ENCODE results near the gene FCRLA.
"Not testable (repeated sequence)": the region's sequence is repeated elsewhere in the genome, so short reads cannot be mapped to it uniquely, and the experiment has no call there.

FCRLA gene

DNA sequence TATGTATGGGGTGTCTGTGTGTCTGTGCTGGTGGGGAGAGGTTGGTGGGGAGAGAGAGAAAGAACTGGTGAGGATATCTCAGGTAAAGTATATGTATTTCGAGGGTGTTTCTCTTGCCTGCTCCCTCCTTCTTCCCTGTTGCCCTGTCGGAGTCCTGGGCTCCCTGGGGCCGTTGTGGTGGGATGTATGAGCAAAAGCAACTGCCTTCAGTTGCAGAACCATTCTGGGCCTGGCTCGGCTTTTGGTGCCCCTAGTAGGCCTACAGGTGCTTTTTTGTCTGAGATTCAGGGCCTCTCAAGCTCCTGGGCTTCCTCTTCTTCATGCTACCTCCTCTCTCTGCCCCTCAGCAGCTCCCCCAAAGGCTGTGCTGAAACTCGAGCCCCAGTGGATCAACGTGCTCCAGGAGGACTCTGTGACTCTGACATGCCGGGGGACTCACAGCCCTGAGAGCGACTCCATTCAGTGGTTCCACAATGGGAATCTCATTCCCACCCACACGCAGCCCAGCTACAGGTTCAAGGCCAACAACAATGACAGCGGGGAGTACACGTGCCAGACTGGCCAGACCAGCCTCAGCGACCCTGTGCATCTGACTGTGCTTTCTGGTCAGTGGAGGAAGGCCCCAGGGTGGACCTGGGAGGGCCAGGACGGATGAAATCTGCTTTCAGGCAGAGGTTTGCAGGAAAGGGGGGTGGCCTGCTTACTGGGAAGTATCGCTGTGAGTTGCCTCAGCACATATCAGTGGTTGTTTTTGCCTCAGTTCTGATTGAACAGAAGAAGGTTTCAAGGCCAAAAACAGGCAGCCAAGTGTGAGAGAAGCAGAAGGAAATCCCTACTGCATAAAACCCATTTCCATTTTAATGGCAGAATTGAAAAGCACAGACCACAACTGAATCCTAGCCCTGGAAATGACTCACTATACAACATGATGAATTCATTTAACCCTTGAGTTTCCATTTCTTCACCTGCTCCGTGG is 35.7 kb upstream of the FCRLA start:
- CTCF ChIA-PET; POLR2A ChIA-PET; H3K9me3 ChIP-seq (ENCODE audit: control insufficient read depth, insufficient read depth, low read depth, low read length); H3K4me1 ChIP-seq (ENCODE audit: control insufficient read depth, insufficient read depth, low read length); H3K36me3 ChIP-seq (ENCODE audit: control insufficient read depth in 2 of 2, insufficient read depth in 1 of 2, low read length in 2 of 2); H3K27ac ChIP-seq (ENCODE audit: extremely low read depth, low read depth, low read length); H3K4me3 ChIP-seq (ENCODE audit: low read depth, low read length): not testable (repeated sequence)
- TF ChIP-seq PRDM4 (tag by site-specific recombination; IDR thresholded peaks at IDR 0.05) = 0 out of 2 replicates have a peak, but pooled peaks have one; percentile 17

DNA sequence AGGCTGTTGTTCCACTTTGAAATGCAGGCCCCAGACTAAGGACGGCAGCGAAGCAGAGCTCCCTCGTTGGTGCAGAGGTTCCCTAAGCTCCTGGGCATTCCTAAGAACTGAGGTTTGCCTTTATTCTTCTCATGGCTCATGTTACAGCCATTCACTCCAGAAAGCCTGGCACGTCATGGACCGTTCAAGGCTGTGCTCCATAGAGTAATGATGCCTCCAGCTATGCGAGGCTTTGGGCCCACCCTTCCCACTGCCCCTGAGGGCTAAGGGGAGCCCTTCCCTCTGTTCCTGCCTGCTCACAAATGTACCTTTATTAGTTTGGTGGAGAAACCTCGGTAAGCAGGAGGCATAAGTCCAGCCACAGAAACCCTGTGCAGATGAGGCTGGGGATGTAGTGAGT is 33.6 kb upstream of the FCRLA start:
- H3K36me3 ChIP-seq (ENCODE audit: control insufficient read depth in 2 of 2, insufficient read depth in 1 of 2, low read length in 2 of 2); H3K4me1 ChIP-seq (ENCODE audit: control insufficient read depth, insufficient read depth, low read length); H3K27ac ChIP-seq (ENCODE audit: extremely low read depth, low read depth, low read length); POLR2A ChIA-PET; H3K4me3 ChIP-seq (ENCODE audit: low read depth, low read length); H3K9me3 ChIP-seq (ENCODE audit: control insufficient read depth, insufficient read depth, low read depth, low read length): not testable (repeated sequence)
- CTCF ChIA-PET = interaction anchor here (0.6 kb wide), 1 partner anchor 470 kb away, joined by 3 read pairs; no protein-coding TSS in a partner anchor

GRCh38 chr1:161674447-161674846 is 32.6 kb upstream of the FCRLA start:
- CTCF ChIA-PET; H3K27ac ChIP-seq (ENCODE audit: extremely low read depth, low read depth, low read length); H3K36me3 ChIP-seq (ENCODE audit: control insufficient read depth in 2 of 2, insufficient read depth in 1 of 2, low read length in 2 of 2); H3K4me3 ChIP-seq (ENCODE audit: low read depth, low read length); POLR2A ChIA-PET; H3K4me1 ChIP-seq (ENCODE audit: control insufficient read depth, insufficient read depth, low read length); H3K9me3 ChIP-seq (ENCODE audit: control insufficient read depth, insufficient read depth, low read depth, low read length): not testable (repeated sequence)

GRCh38 chr1:161674908-161675307 is 32.1 kb upstream of the FCRLA start:
- H3K4me3 ChIP-seq (ENCODE audit: low read depth, low read length); POLR2A ChIA-PET; CTCF ChIA-PET; H3K36me3 ChIP-seq (ENCODE audit: control insufficient read depth in 2 of 2, insufficient read depth in 1 of 2, low read length in 2 of 2); H3K4me1 ChIP-seq (ENCODE audit: control insufficient read depth, insufficient read depth, low read length); H3K9me3 ChIP-seq (ENCODE audit: control insufficient read depth, insufficient read depth, low read depth, low read length); H3K27ac ChIP-seq (ENCODE audit: extremely low read depth, low read depth, low read length): not testable (repeated sequence)

GRCh38 chr1:161676441-161676840 is 30.6 kb upstream of the FCRLA start:
- H3K27ac ChIP-seq (ENCODE audit: extremely low read depth, low read depth, low read length) = no peak overlapping the region
- TF ChIP-seq ZNF692 (tag by site-specific recombination; IDR thresholded peaks at IDR 0.05) (no peak), PRDM1 (tag by site-specific recombination; IDR thresholded peaks at IDR 0.05) (peak; percentile 53; the same call in 1 of the 2 replicates)
- no peaks in the 10 kb centered on the region for H3K9me3 ChIP-seq (ENCODE audit: control insufficient read depth, insufficient read depth, low read depth, low read length)
- H3K4me3 ChIP-seq (ENCODE audit: low read depth, low read length) = no peak overlapping the region
- POLR2A ChIA-PET = no interaction called here
- CTCF ChIA-PET = no interaction called here
- no peaks in the 10 kb centered on the region for H3K4me1 ChIP-seq (ENCODE audit: control insufficient read depth, insufficient read depth, low read length)
- no peaks in the 10 kb centered on the region for H3K36me3 ChIP-seq (ENCODE audit: control insufficient read depth in 2 of 2, insufficient read depth in 1 of 2, low read length in 2 of 2)

DNA sequence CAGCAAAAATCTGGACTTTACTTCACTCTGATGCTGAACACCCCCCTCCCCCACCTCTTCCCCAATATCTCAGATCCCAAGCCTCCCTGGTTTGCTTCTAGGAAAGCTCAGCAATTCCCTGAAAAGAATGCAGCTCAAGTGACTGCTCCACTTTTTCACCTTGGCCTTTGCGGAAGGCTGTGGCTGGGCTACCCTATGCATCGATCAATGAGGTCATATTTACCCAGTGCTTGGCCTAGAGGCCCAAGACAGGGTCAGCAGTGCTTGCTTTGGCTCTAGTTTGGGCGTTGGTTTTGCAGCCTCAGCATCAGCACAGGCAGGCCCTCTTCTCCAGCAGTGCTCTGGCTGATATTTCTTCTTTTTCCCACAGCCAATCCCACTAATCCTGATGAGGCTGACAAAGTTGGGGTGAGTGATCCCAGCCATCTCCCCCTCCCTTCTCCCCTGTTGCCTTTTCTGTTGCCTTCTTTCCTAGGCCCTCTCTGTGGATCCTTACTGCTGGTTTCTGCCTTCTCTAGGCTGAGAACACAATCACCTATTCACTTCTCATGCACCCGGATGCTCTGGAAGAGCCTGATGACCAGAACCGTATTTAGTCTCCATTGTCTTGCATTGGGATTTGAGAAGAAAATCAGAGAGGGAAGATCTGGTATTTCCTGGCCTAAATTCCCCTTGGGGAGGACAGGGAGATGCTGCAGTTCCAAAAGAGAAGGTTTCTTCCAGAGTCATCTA is 29.9 kb upstream of the FCRLA start:
- ChIA-PET POLR2A (no interaction called here), CTCF (interaction anchor here (0.7 kb wide), 1 partner anchor 63 kb away, joined by 4 read pairs; no protein-coding TSS in a partner anchor)
- H3K36me3 ChIP-seq (ENCODE audit: control insufficient read depth in 2 of 2, insufficient read depth in 1 of 2, low read length in 2 of 2) = no peaks in the 10 kb centered on the region
- no peaks in the 10 kb centered on the region for H3K9me3 ChIP-seq (ENCODE audit: control insufficient read depth, insufficient read depth, low read depth, low read length)
- H3K4me1 ChIP-seq (ENCODE audit: control insufficient read depth, insufficient read depth, low read length) = no peaks in the 10 kb centered on the region
- H3K4me3 ChIP-seq (ENCODE audit: low read depth, low read length) = no peak overlapping the region
- no peak overlapping the region for H3K27ac ChIP-seq (ENCODE audit: extremely low read depth, low read depth, low read length)
- no peak for TF ChIP-seq ZNF350 (tag by site-specific recombination; IDR thresholded peaks at IDR 0.05)
- TF ChIP-seq ZNF830 (tag by site-specific recombination; IDR thresholded peaks at IDR 0.05; ENCODE audit: low read depth) = no peak
- peak; percentile 85 for TF ChIP-seq ZBTB17 (tag by site-specific recombination; IDR thresholded peaks at IDR 0.05)
- TF ChIP-seq, protein P1, sequence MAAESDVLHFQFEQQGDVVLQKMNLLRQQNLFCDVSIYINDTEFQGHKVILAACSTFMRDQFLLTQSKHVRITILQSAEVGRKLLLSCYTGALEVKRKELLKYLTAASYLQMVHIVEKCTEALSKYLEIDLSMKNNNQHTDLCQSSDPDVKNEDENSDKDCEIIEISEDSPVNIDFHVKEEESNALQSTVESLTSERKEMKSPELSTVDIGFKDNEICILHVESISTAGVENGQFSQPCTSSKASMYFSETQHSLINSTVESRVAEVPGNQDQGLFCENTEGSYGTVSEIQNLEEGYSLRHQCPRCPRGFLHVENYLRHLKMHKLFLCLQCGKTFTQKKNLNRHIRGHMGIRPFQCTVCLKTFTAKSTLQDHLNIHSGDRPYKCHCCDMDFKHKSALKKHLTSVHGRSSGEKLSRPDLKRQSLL (tag by site-specific recombination; IDR thresholded peaks at IDR 0.05) = no peak
- TF ChIP-seq, protein P2, sequence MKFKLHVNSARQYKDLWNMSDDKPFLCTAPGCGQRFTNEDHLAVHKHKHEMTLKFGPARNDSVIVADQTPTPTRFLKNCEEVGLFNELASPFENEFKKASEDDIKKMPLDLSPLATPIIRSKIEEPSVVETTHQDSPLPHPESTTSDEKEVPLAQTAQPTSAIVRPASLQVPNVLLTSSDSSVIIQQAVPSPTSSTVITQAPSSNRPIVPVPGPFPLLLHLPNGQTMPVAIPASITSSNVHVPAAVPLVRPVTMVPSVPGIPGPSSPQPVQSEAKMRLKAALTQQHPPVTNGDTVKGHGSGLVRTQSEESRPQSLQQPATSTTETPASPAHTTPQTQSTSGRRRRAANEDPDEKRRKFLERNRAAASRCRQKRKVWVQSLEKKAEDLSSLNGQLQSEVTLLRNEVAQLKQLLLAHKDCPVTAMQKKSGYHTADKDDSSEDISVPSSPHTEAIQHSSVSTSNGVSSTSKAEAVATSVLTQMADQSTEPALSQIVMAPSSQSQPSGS (tag by site-specific recombination; IDR thresholded peaks at IDR 0.05; ENCODE audit: low read depth) = peak; percentile 32; the same call in 1 of the 2 replicates
- no peak for TF ChIP-seq ZNF792 (tag by site-specific recombination; IDR thresholded peaks at IDR 0.05)
- TF ChIP-seq ZNF621 (tag by site-specific recombination; IDR thresholded peaks at IDR 0.05) = no peak
- TF ChIP-seq KLF7 (tag by site-specific recombination; IDR thresholded peaks at IDR 0.05; ENCODE audit: borderline replicate concordance) = no peak

All from HEK293 (cell line).